ENCODE measurements around the gene FAM149A.

GRCh38 chr4:186150926-186151325 lies 46.4 kb downstream of the FAM149A start:
- TF ChIP-seq YY1 (IDR thresholded peaks at IDR 0.05; ENCODE audit: insufficient read depth, insufficient read length), result no peak
- no peak for TF ChIP-seq ZNF274 (IDR thresholded peaks at IDR 0.05; ENCODE audit: low read depth, low read length)

Data from NT2/D1 (cell line).